ENCODE measurements around the gene CAB39.

GRCh38 chr2:230723363-230723762, 10.7 kb downstream of the CAB39 start:
- no peak for TF ChIP-seq EZH2 (IDR thresholded peaks at IDR 0.05; ENCODE audit: low read length, unreplicated experiment)
- TF ChIP-seq, protein P1, sequence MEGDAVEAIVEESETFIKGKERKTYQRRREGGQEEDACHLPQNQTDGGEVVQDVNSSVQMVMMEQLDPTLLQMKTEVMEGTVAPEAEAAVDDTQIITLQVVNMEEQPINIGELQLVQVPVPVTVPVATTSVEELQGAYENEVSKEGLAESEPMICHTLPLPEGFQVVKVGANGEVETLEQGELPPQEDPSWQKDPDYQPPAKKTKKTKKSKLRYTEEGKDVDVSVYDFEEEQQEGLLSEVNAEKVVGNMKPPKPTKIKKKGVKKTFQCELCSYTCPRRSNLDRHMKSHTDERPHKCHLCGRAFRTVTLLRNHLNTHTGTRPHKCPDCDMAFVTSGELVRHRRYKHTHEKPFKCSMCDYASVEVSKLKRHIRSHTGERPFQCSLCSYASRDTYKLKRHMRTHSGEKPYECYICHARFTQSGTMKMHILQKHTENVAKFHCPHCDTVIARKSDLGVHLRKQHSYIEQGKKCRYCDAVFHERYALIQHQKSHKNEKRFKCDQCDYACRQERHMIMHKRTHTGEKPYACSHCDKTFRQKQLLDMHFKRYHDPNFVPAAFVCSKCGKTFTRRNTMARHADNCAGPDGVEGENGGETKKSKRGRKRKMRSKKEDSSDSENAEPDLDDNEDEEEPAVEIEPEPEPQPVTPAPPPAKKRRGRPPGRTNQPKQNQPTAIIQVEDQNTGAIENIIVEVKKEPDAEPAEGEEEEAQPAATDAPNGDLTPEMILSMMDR (conservative IDR thresholded peaks at IDR 0.05; ENCODE audit: low read depth, low read length), result no peak
- no peak for TF ChIP-seq EZH2phosphoT487 (IDR thresholded peaks at IDR 0.05; ENCODE audit: borderline replicate concordance, low read length)

Measured in PC-3 (cell line).